ENCODE data around the gene MYO7B.

MYO7B gene

GRCh38 chr2:127573771-127574170 lies 38.3 kb downstream of the MYO7B start:
- H3K27me3 ChIP-seq (ENCODE audit: insufficient read depth, low read length, poor library complexity) = no peaks in the 10 kb centered on the region
- H3K4me2 ChIP-seq (ENCODE audit: insufficient read depth, low read length) = no peak overlapping the region
- H3K36me3 ChIP-seq (ENCODE audit: insufficient read depth, low read length) = no peaks in the 10 kb centered on the region
- H3K9ac ChIP-seq (ENCODE audit: low read depth, low read length) = no peak overlapping the region
- TF ChIP-seq EZH2 (IDR thresholded peaks at IDR 0.05; ENCODE audit: borderline replicate concordance, low read depth, low read length, severe bottlenecking) = no peak
- TF ChIP-seq, protein P1, sequence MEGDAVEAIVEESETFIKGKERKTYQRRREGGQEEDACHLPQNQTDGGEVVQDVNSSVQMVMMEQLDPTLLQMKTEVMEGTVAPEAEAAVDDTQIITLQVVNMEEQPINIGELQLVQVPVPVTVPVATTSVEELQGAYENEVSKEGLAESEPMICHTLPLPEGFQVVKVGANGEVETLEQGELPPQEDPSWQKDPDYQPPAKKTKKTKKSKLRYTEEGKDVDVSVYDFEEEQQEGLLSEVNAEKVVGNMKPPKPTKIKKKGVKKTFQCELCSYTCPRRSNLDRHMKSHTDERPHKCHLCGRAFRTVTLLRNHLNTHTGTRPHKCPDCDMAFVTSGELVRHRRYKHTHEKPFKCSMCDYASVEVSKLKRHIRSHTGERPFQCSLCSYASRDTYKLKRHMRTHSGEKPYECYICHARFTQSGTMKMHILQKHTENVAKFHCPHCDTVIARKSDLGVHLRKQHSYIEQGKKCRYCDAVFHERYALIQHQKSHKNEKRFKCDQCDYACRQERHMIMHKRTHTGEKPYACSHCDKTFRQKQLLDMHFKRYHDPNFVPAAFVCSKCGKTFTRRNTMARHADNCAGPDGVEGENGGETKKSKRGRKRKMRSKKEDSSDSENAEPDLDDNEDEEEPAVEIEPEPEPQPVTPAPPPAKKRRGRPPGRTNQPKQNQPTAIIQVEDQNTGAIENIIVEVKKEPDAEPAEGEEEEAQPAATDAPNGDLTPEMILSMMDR (IDR thresholded peaks at IDR 0.05; ENCODE audit: borderline replicate concordance, extremely low read depth, low read length, poor library complexity, severe bottlenecking) = no peak
- H4K20me1 ChIP-seq (ENCODE audit: insufficient read depth, low read length) = no peaks in the 10 kb centered on the region
- no peaks in the 10 kb centered on the region for H3K9me3 ChIP-seq (ENCODE audit: insufficient read depth, low read length, severe bottlenecking)
- H3K79me2 ChIP-seq (ENCODE audit: insufficient read depth, low read length) = no peaks in the 10 kb centered on the region
- ATAC-seq (ENCODE audit: insufficient read depth, low read depth) = no peak
- H3K27ac ChIP-seq (ENCODE audit: low read length) = no peak overlapping the region
- H3K4me3 ChIP-seq (ENCODE audit: low read depth in 1 of 2, low read length in 2 of 2) = no peak overlapping the region
- no peak overlapping the region for H2AFZ ChIP-seq (ENCODE audit: low read depth, low read length)
- no peak for DNase-seq
- peaks cover 5% of the 10 kb centered on the region; the same call in 1 of the 2 replicates for H3K4me1 ChIP-seq (ENCODE audit: insufficient read depth, low read length)

DNA sequence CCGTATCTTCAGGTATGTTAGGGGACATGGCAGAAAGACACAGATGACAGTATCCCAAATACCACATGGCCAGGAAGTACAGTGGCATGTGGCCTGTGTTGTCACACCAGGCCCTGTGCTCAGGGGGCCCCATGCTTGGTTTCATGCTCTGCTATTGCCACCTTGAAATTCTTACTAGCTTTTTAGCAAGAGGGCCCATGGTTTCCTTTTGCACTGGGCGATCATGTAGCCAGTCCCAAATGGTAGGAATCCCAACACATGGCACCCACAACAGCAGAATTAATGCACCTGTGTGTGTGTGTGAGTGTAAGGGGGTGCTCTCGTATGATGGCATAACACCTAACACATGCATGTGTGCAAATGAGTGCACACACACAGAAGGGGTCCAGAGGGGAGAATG lies 39.2 kb downstream of the MYO7B start:
- no peak overlapping the region for H3K4me2 ChIP-seq (ENCODE audit: insufficient read depth, low read length)
- no peaks in the 10 kb centered on the region for H3K9me3 ChIP-seq (ENCODE audit: insufficient read depth, low read length, severe bottlenecking)
- peaks cover 5% of the 10 kb centered on the region; the same call in 1 of the 2 replicates for H3K4me1 ChIP-seq (ENCODE audit: insufficient read depth, low read length)
- H3K79me2 ChIP-seq (ENCODE audit: insufficient read depth, low read length) = no peaks in the 10 kb centered on the region
- no peak overlapping the region for H2AFZ ChIP-seq (ENCODE audit: low read depth, low read length)
- DNase-seq = no peak
- H3K27ac ChIP-seq (ENCODE audit: low read length) = no peak overlapping the region
- no peaks in the 10 kb centered on the region for H4K20me1 ChIP-seq (ENCODE audit: insufficient read depth, low read length)
- TF ChIP-seq, protein P1 (IDR thresholded peaks at IDR 0.05; ENCODE audit: borderline replicate concordance, extremely low read depth, low read length, poor library complexity, severe bottlenecking) = no peak
- no peak for TF ChIP-seq EZH2 (IDR thresholded peaks at IDR 0.05; ENCODE audit: borderline replicate concordance, low read depth, low read length, severe bottlenecking)
- H3K36me3 ChIP-seq (ENCODE audit: insufficient read depth, low read length) = no peaks in the 10 kb centered on the region
- H3K4me3 ChIP-seq (ENCODE audit: low read depth in 1 of 2, low read length in 2 of 2) = no peak overlapping the region
- ATAC-seq (ENCODE audit: insufficient read depth, low read depth) = no peak
- H3K27me3 ChIP-seq (ENCODE audit: insufficient read depth, low read length, poor library complexity) = no peaks in the 10 kb centered on the region
- H3K9ac ChIP-seq (ENCODE audit: low read depth, low read length) = no peak overlapping the region

DNA sequence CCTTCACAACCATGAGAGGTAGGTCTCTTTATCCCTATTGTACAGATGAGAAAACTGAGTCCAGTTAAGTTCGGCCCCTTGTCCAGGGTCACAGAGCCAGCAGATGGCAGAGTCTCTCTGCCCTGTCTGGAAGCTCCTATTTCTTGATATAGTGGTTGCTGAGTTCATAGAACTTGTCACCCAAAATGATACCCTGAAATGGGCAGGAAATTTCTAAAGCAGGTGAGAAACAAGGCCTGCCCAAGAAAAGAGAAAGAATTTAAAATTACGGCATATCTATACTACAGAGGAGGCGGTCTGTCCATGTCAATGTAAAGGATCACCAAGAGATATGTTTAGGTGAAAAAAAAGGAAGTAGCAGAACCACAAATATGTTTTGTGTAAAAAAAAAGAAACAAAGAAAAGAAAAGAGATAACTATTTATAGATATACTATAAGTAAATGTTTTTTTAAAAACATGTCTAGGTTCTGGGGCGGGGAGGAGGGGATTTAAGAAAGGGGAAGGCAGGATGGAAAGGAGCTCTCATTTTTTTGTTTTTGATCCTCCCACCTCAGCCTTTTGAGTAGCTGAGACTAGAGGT lies 39.8 kb downstream of the MYO7B start:
- Histone ChIP-seq H3K27ac (ENCODE audit: low read length) (no peak overlapping the region), H2AFZ (ENCODE audit: low read depth, low read length) (no peak overlapping the region), H3K4me2 (ENCODE audit: insufficient read depth, low read length) (no peak overlapping the region), H3K9me3 (ENCODE audit: insufficient read depth, low read length, severe bottlenecking) (no peaks in the 10 kb centered on the region), H3K36me3 (ENCODE audit: insufficient read depth, low read length) (no peaks in the 10 kb centered on the region), H3K27me3 (ENCODE audit: insufficient read depth, low read length, poor library complexity) (no peaks in the 10 kb centered on the region), H3K4me3 (ENCODE audit: low read depth in 1 of 2, low read length in 2 of 2) (no peak overlapping the region), H3K4me1 (ENCODE audit: insufficient read depth, low read length) (peaks cover 5% of the 10 kb centered on the region; the same call in 1 of the 2 replicates), H3K9ac (ENCODE audit: low read depth, low read length) (no peak overlapping the region), H4K20me1 (ENCODE audit: insufficient read depth, low read length) (no peaks in the 10 kb centered on the region), H3K79me2 (ENCODE audit: insufficient read depth, low read length) (no peaks in the 10 kb centered on the region)
- TF ChIP-seq EZH2 (IDR thresholded peaks at IDR 0.05; ENCODE audit: borderline replicate concordance, low read depth, low read length, severe bottlenecking) = no peak
- TF ChIP-seq, protein P1 (IDR thresholded peaks at IDR 0.05; ENCODE audit: borderline replicate concordance, extremely low read depth, low read length, poor library complexity, severe bottlenecking) = peak; percentile 22
- DNase-seq = no peak
- no peak for ATAC-seq (ENCODE audit: insufficient read depth, low read depth)
